Type B pancreatic cell (in vitro differentiated cells): ENCODE data around the gene LZTS3. TPM values are rescaled to one million over a fixed set of nuclear protein-coding genes. Genes with fewer than 3 reads are reported as not detected.

Source experiments
- DNase-seq: peaks from one replicate; pipeline ENCODE4 v3.0.0; 2021; ENCODE audit warnings: mixed read lengths; ENCODE audit not compliant: unreplicated experiment; ENCODE audit errors: extremely low spot score
- H3K27ac Mint-ChIP-seq: 2 replicates; pipeline ENCODE4 v1.8.0; 2021; ENCODE audit warnings: mild to moderate bottlenecking, mixed read lengths
- H3K27me3 Mint-ChIP-seq: 2 replicates; pipeline ENCODE4 v1.8.0; 2021; ENCODE audit warnings: mixed read lengths
- H3K36me3 Mint-ChIP-seq: 2 replicates; pipeline ENCODE4 v1.8.0; 2021; ENCODE audit warnings: mixed read lengths
- H3K4me1 Mint-ChIP-seq: one replicate; pipeline ENCODE4 v1.8.0; 2021; ENCODE audit warnings: mixed read lengths; ENCODE audit not compliant: unreplicated experiment
- H3K4me3 Mint-ChIP-seq: 2 replicates; pipeline ENCODE4 v1.8.0; 2021; ENCODE audit warnings: mild to moderate bottlenecking, mixed read lengths
- H3K9me3 Mint-ChIP-seq: 2 replicates; pipeline ENCODE4 v1.8.0; 2021; ENCODE audit warnings: mixed read lengths
- CTCF ChIP-seq: fragments of 200-600 bp; sonication (generic); conservative IDR thresholded peaks from 2 replicates; pipeline ENCODE4 v1.5.0; 2021; ENCODE audit warnings: antibody characterized with exemption, mild to moderate bottlenecking
- total RNA-seq: library from RNA; stranded (reverse); gene quantifications from 2 replicates; pipeline ENCODE4 v1.2.1, GENCODE V29; 2021; ENCODE audit warnings: low replicate concordance

LZTS3 gene
- total RNA-seq, 1 donor from 2014 or later: 17.3 TPM

- peak; percentile 84 for TF ChIP-seq CTCF
- H3K4me1 Mint-ChIP-seq: peaks cover 4% of the 10 kb centered on the region
- H3K36me3 Mint-ChIP-seq: no peaks in the 10 kb centered on the region
- no peak overlapping the region for H3K27ac Mint-ChIP-seq
- H3K4me3 Mint-ChIP-seq: no peak overlapping the region
- H3K27me3 Mint-ChIP-seq: no peaks in the 10 kb centered on the region
- DNase-seq: no peak
- no peaks in the 10 kb centered on the region for H3K9me3 Mint-ChIP-seq
These were observed 57.9 kb downstream of the LZTS3 start for GRCh38 chr20:3115190-3116107.

Other genes starting within 250 kb of the LZTS3 start
- 0.99 and 2.3 TPM in 2 replicates for gene GNRH2, start 129.9 kb downstream of the LZTS3 start, total RNA-seq
- 59.0 and 67.3 TPM in 2 replicates for gene MRPS26, start 127.5 kb downstream of the LZTS3 start, total RNA-seq
- 1.2 TPM in 1 of 2 replicates, not detected in the other for gene OXT, start 101.9 kb downstream of the LZTS3 start, total RNA-seq
- not detected in 2 replicates for gene AVP, start 88.8 kb downstream of the LZTS3 start, total RNA-seq
- 19.4 and 22.0 TPM in 2 replicates for gene FASTKD5, start 13.7 kb downstream of the LZTS3 start, total RNA-seq
- 6.6 and 6.9 TPM in 2 replicates for gene UBOX5, start 13.7 kb downstream of the LZTS3 start, total RNA-seq
- gene DDRGK1, start 31.1 kb upstream of the LZTS3 start, total RNA-seq: 56.7 and 61.6 TPM in 2 replicates
- gene ITPA, start 35.9 kb upstream of the LZTS3 start, total RNA-seq: 51.7 and 59.7 TPM in 2 replicates
- gene SLC4A11, start 65.6 kb upstream of the LZTS3 start, total RNA-seq: 5.8 and 6.9 TPM in 2 replicates
- gene DNAAF9, start 234.1 kb upstream of the LZTS3 start, total RNA-seq: 17.3 and 19.1 TPM in 2 replicates